K562 (cell line): ENCODE results near the gene SPIRE1. TPM values are rescaled to one million over a fixed set of nuclear protein-coding genes. Genes with fewer than 3 reads are reported as not detected.

Source experiments
- GABPB2 ChIP-seq: fragments of 250-450 bp; sonication (Bioruptor Pico); conservative IDR thresholded peaks from 2 replicates; pipeline ENCODE4 v1.5.1; 2021; ENCODE audit warnings: mild to moderate bottlenecking
- HCFC1 ChIP-seq: IDR thresholded peaks from 2 replicates; pipeline ENCODE4 v1.6.1; 2012; ENCODE audit warnings: low read depth, low read length, improper control_type of control experiment
- HDAC1 ChIP-seq, 2 experiments: fragments of 450-650 bp; IDR thresholded peaks; 2 replicates each; pipeline ENCODE4 v1.6.1; 2016 to 2017; ENCODE audit warnings: inconsistent platforms in 1 of 2, mild to moderate bottlenecking in 1 of 2, moderate library complexity in 1 of 2
- HDAC3 ChIP-seq: fragments of 450-650 bp; IDR thresholded peaks from 2 replicates; pipeline ENCODE4 v1.6.1; 2018; ENCODE audit warnings: borderline replicate concordance, mild to moderate bottlenecking, moderate library complexity; ENCODE audit not compliant: partially characterized antibody
- MCM3 ChIP-seq: fragments of 450-650 bp; IDR thresholded peaks from 2 replicates; pipeline ENCODE4 v1.6.1; 2016
- NFATC3 ChIP-seq: fragments of 450-650 bp; IDR thresholded peaks from 2 replicates; pipeline ENCODE4 v1.6.1; 2017; ENCODE audit warnings: mild to moderate bottlenecking
- NFIX ChIP-seq: fragments of 250-450 bp; sonication (Bioruptor Pico); IDR thresholded peaks from 2 replicates; pipeline ENCODE4 v1.4.0; 2020; ENCODE audit warnings: low read depth, mild to moderate bottlenecking, moderate library complexity
- PRMT5 ChIP-seq: sonication (generic); formaldehyde crosslinking; IDR thresholded peaks from 2 replicates; pipeline ENCODE4 v1.5.0; 2020; ENCODE audit warnings: missing genetic modification reagents
- SMAD4 ChIP-seq: fragments of 250-450 bp; sonication (Bioruptor Pico); conservative IDR thresholded peaks from 2 replicates; pipeline ENCODE4 v1.8.0; 2021; ENCODE audit warnings: inconsistent platforms, mild to moderate bottlenecking, moderate library complexity
- TAF7 ChIP-seq: fragments of 450-650 bp; IDR thresholded peaks from 2 replicates; pipeline ENCODE4 v1.6.1; 2016; ENCODE audit warnings: missing genetic modification characterization, missing compliant biosample characterization
- TAF9B ChIP-seq: fragments of 450-650 bp; IDR thresholded peaks from 2 replicates; pipeline ENCODE4 v1.6.1; 2018; ENCODE audit warnings: mild to moderate bottlenecking; ENCODE audit not compliant: partially characterized antibody
- ZNF3 ChIP-seq: fragments of 250-450 bp; sonication (Bioruptor Pico); IDR thresholded peaks from 2 replicates; pipeline ENCODE4 v1.5.0; 2021; ENCODE audit warnings: mild to moderate bottlenecking, moderate library complexity
- ZNF644 ChIP-seq: fragments of 200-800 bp; sonication (Bioruptor generic); IDR thresholded peaks from 2 replicates; pipeline ENCODE4 v1.6.1; 2016; ENCODE audit warnings: low read depth, missing genetic modification characterization, missing compliant biosample characterization
- ZNF77 ChIP-seq: fragments of 250-450 bp; sonication (Bioruptor Pico); IDR thresholded peaks from 2 replicates; pipeline ENCODE4 v1.5.0; 2020
- polyA plus RNA-seq, 8 experiments: library from polyadenylated mRNA; depleted of rRNA in 4 of 8; stranded (reverse) in 5 of 8; unstranded in 3 of 8; fragments of >200 nt; fragmentation: Nextera tagmentation in 2 of 8; fragmentation: Illumina TruSeq in 1 of 8; extraction: Ambion mirVana in 2 of 8; extraction: Trizol in 1 of 8; gene quantifications; 2 replicates each; pipeline versions ENCODE4 v1.2.1 to v1.2.3, GENCODE V29; 2011 to 2014; ENCODE audit warnings: inconsistent platforms in 1 of 8, missing spikeins in 1 of 8
- total RNA-seq, 7 experiments: library from RNA; depleted of rRNA in 6 of 7; stranded (reverse); fragments of >200 nt in 6 of 7; fragmentation: Illumina TruSeq in 2 of 7; extraction: Trizol in 2 of 7; gene quantifications; 2 replicates each; pipeline versions ENCODE4 v1.2.1 to v1.2.3, GENCODE V29; 2011 to 2021; ENCODE audit warnings: low replicate concordance in 1 of 7
- TF ChIP-seq, protein P1 (sequence below), 3 experiments: fragments of 200-800 bp in 1 of 3; sonication (Bioruptor generic) in 1 of 3; sonication (generic) in 1 of 3; formaldehyde crosslinking in 1 of 3; IDR thresholded peaks; 2 replicates each; pipeline versions ENCODE4 v1.6.1 to v1.8.0; 2016 to 2022; ENCODE audit warnings: mild to moderate bottlenecking in 2 of 3, missing compliant biosample characterization in 2 of 3, missing genetic modification characterization in 2 of 3, missing genetic modification reagents in 1 of 3
- TF ChIP-seq, protein P2 (sequence below): fragments of 250-450 bp; sonication (Bioruptor Pico); IDR thresholded peaks from 2 replicates; pipeline ENCODE4 v1.4.0; 2020; ENCODE audit warnings: mild to moderate bottlenecking, moderate library complexity
- TF ChIP-seq, protein P3 (sequence below): fragments of 450-650 bp; formaldehyde crosslinking; IDR thresholded peaks from 2 replicates; pipeline ENCODE4 v1.4.0; 2022; ENCODE audit warnings: missing genetic modification characterization
- TF ChIP-seq, protein P4 (sequence below): sonication (generic); formaldehyde crosslinking; IDR thresholded peaks from 2 replicates; pipeline ENCODE4 v1.4.0; 2020; ENCODE audit warnings: mild to moderate bottlenecking, missing genetic modification reagents
- TF ChIP-seq, protein P5 (sequence below): fragments of 450-650 bp; IDR thresholded peaks from 2 replicates; pipeline ENCODE4 v1.6.1; 2016

SPIRE1 gene
- total and polyA plus RNA-seq, 9 of the 15 experiments (the other 6 are each of a cell fraction or from before 2014, with no cell fraction given) = 2.9 to 14.0 (median 10.2) TPM

DNA sequence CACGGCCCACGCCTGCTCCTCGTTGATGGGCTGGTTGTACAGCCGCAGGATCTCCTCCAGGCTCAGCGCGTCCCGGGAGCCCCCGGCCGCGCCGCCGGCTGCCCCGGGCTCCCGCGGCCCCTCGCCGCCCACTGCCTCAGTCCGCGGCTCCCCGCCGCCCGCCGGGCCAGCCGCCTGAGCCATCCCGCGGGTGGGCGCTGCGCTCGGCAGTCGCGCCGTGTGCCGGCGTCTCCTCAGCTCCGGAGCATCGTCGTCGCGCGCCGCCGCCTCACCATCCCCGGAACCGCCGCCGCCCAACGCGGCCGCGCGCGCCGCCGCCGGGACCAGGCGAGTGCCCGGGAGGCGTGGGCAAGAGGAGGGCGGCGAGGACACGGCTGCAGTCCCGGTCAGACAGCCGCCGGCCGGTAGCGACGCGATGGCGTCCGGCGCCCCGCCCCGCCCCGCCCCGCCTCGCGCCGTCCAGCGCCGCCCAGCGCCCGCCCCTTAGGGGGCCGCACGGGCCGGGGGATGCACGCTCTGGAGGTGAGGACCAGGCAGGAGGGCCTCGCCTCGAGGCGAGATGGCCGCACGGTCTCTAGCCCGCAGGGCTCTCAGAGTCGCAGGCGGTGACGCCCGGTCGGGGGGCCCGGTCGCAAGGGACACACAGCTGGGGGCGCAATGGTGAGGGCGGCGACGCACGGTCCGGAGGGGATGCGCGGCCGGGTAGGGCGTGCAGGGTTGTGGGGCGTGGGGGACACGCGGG, at the start of gene SPIRE1 (continued):
- TF ChIP-seq ZNF644 (tag) = no peak
- no peak for TF ChIP-seq NFATC3
- peak; percentile 89 for TF ChIP-seq SMAD4 (CRISPR knock-in tag)
- TF ChIP-seq, protein P1, sequence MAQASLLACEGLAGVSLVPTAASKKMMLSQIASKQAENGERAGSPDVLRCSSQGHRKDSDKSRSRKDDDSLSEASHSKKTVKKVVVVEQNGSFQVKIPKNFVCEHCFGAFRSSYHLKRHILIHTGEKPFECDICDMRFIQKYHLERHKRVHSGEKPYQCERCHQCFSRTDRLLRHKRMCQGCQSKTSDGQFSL (CRISPR knock-in tag; IDR thresholded peaks at IDR 0.05) = no peak
- TF ChIP-seq, protein P1 (tag; IDR thresholded peaks at IDR 0.05) = no peak
- TF ChIP-seq, protein P2, sequence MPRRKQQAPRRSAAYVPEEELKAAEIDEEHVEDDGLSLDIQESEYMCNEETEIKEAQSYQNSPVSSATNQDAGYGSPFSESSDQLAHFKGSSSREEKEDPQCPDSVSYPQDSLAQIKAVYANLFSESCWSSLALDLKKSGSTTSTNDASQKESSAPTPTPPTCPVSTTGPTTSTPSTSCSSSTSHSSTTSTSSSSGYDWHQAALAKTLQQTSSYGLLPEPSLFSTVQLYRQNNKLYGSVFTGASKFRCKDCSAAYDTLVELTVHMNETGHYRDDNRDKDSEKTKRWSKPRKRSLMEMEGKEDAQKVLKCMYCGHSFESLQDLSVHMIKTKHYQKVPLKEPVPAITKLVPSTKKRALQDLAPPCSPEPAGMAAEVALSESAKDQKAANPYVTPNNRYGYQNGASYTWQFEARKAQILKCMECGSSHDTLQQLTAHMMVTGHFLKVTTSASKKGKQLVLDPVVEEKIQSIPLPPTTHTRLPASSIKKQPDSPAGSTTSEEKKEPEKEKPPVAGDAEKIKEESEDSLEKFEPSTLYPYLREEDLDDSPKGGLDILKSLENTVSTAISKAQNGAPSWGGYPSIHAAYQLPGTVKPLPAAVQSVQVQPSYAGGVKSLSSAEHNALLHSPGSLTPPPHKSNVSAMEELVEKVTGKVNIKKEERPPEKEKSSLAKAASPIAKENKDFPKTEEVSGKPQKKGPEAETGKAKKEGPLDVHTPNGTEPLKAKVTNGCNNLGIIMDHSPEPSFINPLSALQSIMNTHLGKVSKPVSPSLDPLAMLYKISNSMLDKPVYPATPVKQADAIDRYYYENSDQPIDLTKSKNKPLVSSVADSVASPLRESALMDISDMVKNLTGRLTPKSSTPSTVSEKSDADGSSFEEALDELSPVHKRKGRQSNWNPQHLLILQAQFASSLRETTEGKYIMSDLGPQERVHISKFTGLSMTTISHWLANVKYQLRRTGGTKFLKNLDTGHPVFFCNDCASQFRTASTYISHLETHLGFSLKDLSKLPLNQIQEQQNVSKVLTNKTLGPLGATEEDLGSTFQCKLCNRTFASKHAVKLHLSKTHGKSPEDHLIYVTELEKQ (CRISPR knock-in tag) = no peak
- TF ChIP-seq, protein P3, sequence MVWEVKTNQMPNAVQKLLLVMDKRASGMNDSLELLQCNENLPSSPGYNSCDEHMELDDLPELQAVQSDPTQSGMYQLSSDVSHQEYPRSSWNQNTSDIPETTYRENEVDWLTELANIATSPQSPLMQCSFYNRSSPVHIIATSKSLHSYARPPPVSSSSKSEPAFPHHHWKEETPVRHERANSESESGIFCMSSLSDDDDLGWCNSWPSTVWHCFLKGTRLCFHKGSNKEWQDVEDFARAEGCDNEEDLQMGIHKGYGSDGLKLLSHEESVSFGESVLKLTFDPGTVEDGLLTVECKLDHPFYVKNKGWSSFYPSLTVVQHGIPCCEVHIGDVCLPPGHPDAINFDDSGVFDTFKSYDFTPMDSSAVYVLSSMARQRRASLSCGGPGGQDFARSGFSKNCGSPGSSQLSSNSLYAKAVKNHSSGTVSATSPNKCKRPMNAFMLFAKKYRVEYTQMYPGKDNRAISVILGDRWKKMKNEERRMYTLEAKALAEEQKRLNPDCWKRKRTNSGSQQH (CRISPR knock-in tag) = no peak
- no peak for TF ChIP-seq TAF7 (tag)
- TF ChIP-seq HDAC1 (IDR thresholded peaks at IDR 0.05) = no peak
- TF ChIP-seq, protein P4, sequence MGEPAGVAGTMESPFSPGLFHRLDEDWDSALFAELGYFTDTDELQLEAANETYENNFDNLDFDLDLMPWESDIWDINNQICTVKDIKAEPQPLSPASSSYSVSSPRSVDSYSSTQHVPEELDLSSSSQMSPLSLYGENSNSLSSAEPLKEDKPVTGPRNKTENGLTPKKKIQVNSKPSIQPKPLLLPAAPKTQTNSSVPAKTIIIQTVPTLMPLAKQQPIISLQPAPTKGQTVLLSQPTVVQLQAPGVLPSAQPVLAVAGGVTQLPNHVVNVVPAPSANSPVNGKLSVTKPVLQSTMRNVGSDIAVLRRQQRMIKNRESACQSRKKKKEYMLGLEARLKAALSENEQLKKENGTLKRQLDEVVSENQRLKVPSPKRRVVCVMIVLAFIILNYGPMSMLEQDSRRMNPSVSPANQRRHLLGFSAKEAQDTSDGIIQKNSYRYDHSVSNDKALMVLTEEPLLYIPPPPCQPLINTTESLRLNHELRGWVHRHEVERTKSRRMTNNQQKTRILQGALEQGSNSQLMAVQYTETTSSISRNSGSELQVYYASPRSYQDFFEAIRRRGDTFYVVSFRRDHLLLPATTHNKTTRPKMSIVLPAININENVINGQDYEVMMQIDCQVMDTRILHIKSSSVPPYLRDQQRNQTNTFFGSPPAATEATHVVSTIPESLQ = no peak
- TF ChIP-seq TAF9B = no peak
- TF ChIP-seq GABPB2 (CRISPR knock-in tag) = no peak
- TF ChIP-seq, protein P5, sequence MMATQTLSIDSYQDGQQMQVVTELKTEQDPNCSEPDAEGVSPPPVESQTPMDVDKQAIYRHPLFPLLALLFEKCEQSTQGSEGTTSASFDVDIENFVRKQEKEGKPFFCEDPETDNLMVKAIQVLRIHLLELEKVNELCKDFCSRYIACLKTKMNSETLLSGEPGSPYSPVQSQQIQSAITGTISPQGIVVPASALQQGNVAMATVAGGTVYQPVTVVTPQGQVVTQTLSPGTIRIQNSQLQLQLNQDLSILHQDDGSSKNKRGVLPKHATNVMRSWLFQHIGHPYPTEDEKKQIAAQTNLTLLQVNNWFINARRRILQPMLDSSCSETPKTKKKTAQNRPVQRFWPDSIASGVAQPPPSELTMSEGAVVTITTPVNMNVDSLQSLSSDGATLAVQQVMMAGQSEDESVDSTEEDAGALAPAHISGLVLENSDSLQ = no peak
- no peak for TF ChIP-seq HCFC1
- TF ChIP-seq HDAC3 = no peak
- TF ChIP-seq ZNF77 = no peak
- no peak for TF ChIP-seq PRMT5
- no peak for TF ChIP-seq ZNF3 (CRISPR knock-in tag)
- no peak for TF ChIP-seq MCM3
- TF ChIP-seq NFIX (CRISPR knock-in tag) = no peak
